DND-41 (cell line): Measurements from ENCODE around the gene PRPSAP2.

ENCODE experiments used
- ATAC-seq: fragments of 200-7000 bp; cut with Tn5 transposase; 3 replicates; pipeline ENCODE4 v1.9.1; 2021; ENCODE audit warnings: low read depth; ENCODE audit not compliant: insufficient read depth
- DNase-seq: peaks from one replicate; pipeline ENCODE4 v3.0.0-alpha.2; 2020
- H2AFZ ChIP-seq: 2 replicates; pipeline ENCODE4 v1.6.0; 2012; ENCODE audit warnings: low read depth, low read length
- H3K27ac ChIP-seq: 2 replicates; pipeline ENCODE4 v1.5.1; 2012; ENCODE audit warnings: low read length, inconsistent platforms
- H3K27me3 ChIP-seq: fragments of 200-600 bp; sonication (generic); 2 replicates; pipeline ENCODE4 v1.6.0; 2012; ENCODE audit warnings: low read length, mild to moderate bottlenecking, inconsistent platforms; ENCODE audit not compliant: insufficient read depth, poor library complexity
- H3K36me3 ChIP-seq: 2 replicates; pipeline ENCODE4 v1.5.1; 2012; ENCODE audit warnings: low read length, inconsistent platforms; ENCODE audit not compliant: insufficient read depth
- H3K4me1 ChIP-seq: 2 replicates; pipeline ENCODE4 v1.5.1; 2012; ENCODE audit warnings: mild to moderate bottlenecking, low read length; ENCODE audit not compliant: insufficient read depth
- H3K4me2 ChIP-seq: 2 replicates; pipeline ENCODE4 v1.6.0; 2012; ENCODE audit warnings: mild to moderate bottlenecking, moderate library complexity, low read length, inconsistent platforms; ENCODE audit not compliant: insufficient read depth
- H3K4me3 ChIP-seq, 2 experiments: fragments of 200-600 bp in 1 of 2; shearing (Covaris generic) in 1 of 2; 2 replicates each; pipeline ENCODE4 v1.5.1; 2012 to 2016; ENCODE audit warnings: inconsistent platforms in 2 of 2, low read length in 2 of 2, mild to moderate bottlenecking in 2 of 2, low read depth in 1 of 2, moderate library complexity in 1 of 2
- H3K79me2 ChIP-seq: 2 replicates; pipeline ENCODE4 v1.6.0; 2012; ENCODE audit warnings: low read length, inconsistent platforms; ENCODE audit not compliant: insufficient read depth
- H3K9ac ChIP-seq: 2 replicates; pipeline ENCODE4 v1.6.0; 2012; ENCODE audit warnings: low read depth, mild to moderate bottlenecking, inconsistent platforms, low read length, moderate library complexity
- H3K9me3 ChIP-seq: 2 replicates; pipeline ENCODE4 v1.5.1; 2012; ENCODE audit warnings: low read length, moderate library complexity, mild to moderate bottlenecking, inconsistent platforms; ENCODE audit not compliant: insufficient read depth, severe bottlenecking
- H4K20me1 ChIP-seq: 2 replicates; pipeline ENCODE4 v1.6.0; 2012; ENCODE audit warnings: low read length; ENCODE audit not compliant: insufficient read depth
- CTCF ChIP-seq: IDR thresholded peaks from 2 replicates; pipeline ENCODE4 v1.5.1; 2012; ENCODE audit warnings: borderline replicate concordance, low read length, moderate library complexity, mild to moderate bottlenecking; ENCODE audit not compliant: poor library complexity, severe bottlenecking; ENCODE audit errors: extremely low read depth
- EZH2 ChIP-seq: IDR thresholded peaks from 3 replicates; pipeline ENCODE4 v1.6.1; 2012; ENCODE audit warnings: borderline replicate concordance, low read depth, mild to moderate bottlenecking, moderate library complexity, low read length, inconsistent platforms; ENCODE audit not compliant: severe bottlenecking

The PRPSAP2 gene

GRCh38 chr17:18948476-18949006 is 90.6 kb downstream of the PRPSAP2 start:
- no peaks in the 10 kb centered on the region for H3K4me1 ChIP-seq
- H4K20me1 ChIP-seq, result 0 out of 2 replicates have a peak, but pooled peaks cover 2% of the 10 kb centered on the region
- no peak overlapping the region for H3K4me3 ChIP-seq
- DNase-seq (no peak), ATAC-seq (no peak)
- TF ChIP-seq EZH2 (no peak), CTCF (no peak)
- no peak overlapping the region for H2AFZ ChIP-seq
- H3K27me3 ChIP-seq, result peaks cover 20% of the 10 kb centered on the region
- no peaks in the 10 kb centered on the region for H3K79me2 ChIP-seq
- H3K36me3 ChIP-seq, result no peaks in the 10 kb centered on the region
- H3K9ac ChIP-seq, result no peak overlapping the region
- no peak overlapping the region for H3K4me2 ChIP-seq
- H3K9me3 ChIP-seq, result no peaks in the 10 kb centered on the region
- no peak overlapping the region for H3K27ac ChIP-seq

- Histone ChIP-seq H3K4me3 (no peak overlapping the region), H3K79me2 (no peaks in the 10 kb centered on the region), H4K20me1 (0 out of 2 replicates have a peak, but pooled peaks cover 2% of the 10 kb centered on the region), H3K4me1 (no peaks in the 10 kb centered on the region), H3K27ac (no peak overlapping the region), H3K9ac (no peak overlapping the region), H3K27me3 (peaks cover 16% of the 10 kb centered on the region), H3K36me3 (no peaks in the 10 kb centered on the region), H3K9me3 (no peaks in the 10 kb centered on the region), H3K4me2 (no peak overlapping the region), H2AFZ (no peak overlapping the region)
- TF ChIP-seq CTCF, result no peak
- no peak for TF ChIP-seq EZH2
- DNase-seq (no peak), ATAC-seq (no peak)
Observed at GRCh38 chr17:18949566-18949965, 91.6 kb downstream of the PRPSAP2 start.

- Histone ChIP-seq H4K20me1 (0 out of 2 replicates have a peak, but pooled peaks cover 2% of the 10 kb centered on the region), H3K36me3 (no peaks in the 10 kb centered on the region), H2AFZ (no peak overlapping the region), H3K27me3 (peaks cover 9% of the 10 kb centered on the region), H3K27ac (no peak overlapping the region), H3K9ac (no peak overlapping the region), H3K4me2 (no peak overlapping the region), H3K9me3 (no peaks in the 10 kb centered on the region), H3K4me3 (no peak overlapping the region), H3K4me1 (peaks cover 3% of the 10 kb centered on the region), H3K79me2 (no peaks in the 10 kb centered on the region)
- DNase-seq, result no peak
- TF ChIP-seq CTCF (no peak), EZH2 (no peak)
- ATAC-seq, result no peak
Observed at GRCh38 chr17:18950346-18950745, 92.4 kb downstream of the PRPSAP2 start.
